Prostate gland (tissue), 2 donors: Measurements from ENCODE around the gene BABAM2. TPM values are rescaled to one million over a fixed set of nuclear protein-coding genes. Genes with fewer than 3 reads are reported as not detected.

Experiments
- DNase-seq: peaks from one replicate; pipeline ENCODE4 v3.0.0-alpha.2; 2019; ENCODE audit warnings: low spot score
- H3K27ac ChIP-seq, 2 donors: fragments of 200-600 bp; sonication (generic); 2 replicates each; pipeline ENCODE4 v1.5.1; 2017 to 2019
- H3K27me3 ChIP-seq: fragments of 200-600 bp; sonication (generic); replicated peaks from 2 replicates; pipeline ENCODE4 v1.5.1; 2019; ENCODE audit not compliant: insufficient read depth
- H3K36me3 ChIP-seq, 2 donors: fragments of 200-600 bp; sonication (generic); 1 replicate in 1 of 2; 2 replicates in 1 of 2; pipeline versions ENCODE4 v1.5.1 to v1.8.1; 2017 to 2019
- H3K4me1 ChIP-seq: fragments of 200-600 bp; sonication (generic); replicated peaks from 2 replicates; pipeline ENCODE4 v1.5.1; 2019
- H3K4me3 ChIP-seq, 2 donors: fragments of 200-600 bp; sonication (generic); 2 replicates each; pipeline ENCODE4 v1.5.1; 2017 to 2019
- H3K9me3 ChIP-seq: fragments of 200-600 bp; sonication (generic); 2 replicates; pipeline ENCODE4 v1.5.1; 2017
- CTCF ChIP-seq, 4 experiments: fragments of 200-600 bp in 2 of 4; fragments of 450-650 bp in 2 of 4; sonication (generic) in 2 of 4; IDR thresholded peaks; 1 replicate in 3 of 4; 2 replicates in 1 of 4; pipeline ENCODE4 v1.5.1; 2016 to 2019; ENCODE audit warnings: antibody characterized with exemption in 4 of 4, mild to moderate bottlenecking in 2 of 4, moderate library complexity in 2 of 4
- POLR2A ChIP-seq: fragments of 450-650 bp; IDR thresholded peaks from one replicate; pipeline ENCODE4 v1.6.1; 2016; ENCODE audit warnings: antibody characterized with exemption, mild to moderate bottlenecking
- POLR2AphosphoS5 ChIP-seq: sonication (generic); formaldehyde crosslinking; IDR thresholded peaks from one replicate; pipeline ENCODE4 v1.6.1; 2017; ENCODE audit warnings: antibody characterized with exemption
- WGBS: methylation state at CpG from one replicate; pipeline ENCODE4 v1.1.5; 2018; 5-methylcytosine and 5-hydroxymethylcytosine counted together
- intact Hi-C: fragments of 100-400 bp; cut with DNase I; formaldehyde crosslinking; loops from one replicate; pipeline ENCODE4 v1.14.2; 2022
- total RNA-seq, 2 donors: library from RNA; depleted of rRNA; stranded (reverse); fragments of >200 nt; gene quantifications; one replicate each; pipeline ENCODE4 v1.1.0, GENCODE V29; 2016

The BABAM2 gene
- total RNA-seq, 2 donors from 2014 or later = 35.8 to 37.3 TPM

DNA sequence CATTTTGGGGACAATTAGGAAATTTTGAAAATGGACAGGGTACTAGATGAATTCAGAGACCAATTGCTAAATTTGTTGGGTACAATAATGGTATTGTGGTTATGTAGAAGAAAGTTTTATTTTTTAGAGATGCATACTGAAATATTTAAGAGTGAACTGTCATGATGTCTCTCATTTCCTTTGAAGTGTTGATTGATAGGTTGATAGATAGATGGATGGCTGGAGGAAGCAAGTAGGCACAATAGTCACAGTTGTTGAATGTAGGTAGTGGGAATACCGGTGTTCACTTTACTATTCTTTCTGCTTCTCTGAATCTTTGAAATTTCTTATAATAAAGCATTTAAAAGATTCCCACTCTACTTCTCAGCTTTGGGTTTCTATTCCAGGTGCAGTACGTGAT lies 350.4 kb downstream of the BABAM2 start:
- no peak overlapping the region for H3K4me3 ChIP-seq
- H3K27me3 ChIP-seq = no peaks in the 10 kb centered on the region
- no peaks in the 10 kb centered on the region for H3K36me3 ChIP-seq
- H3K4me1 ChIP-seq = no peaks in the 10 kb centered on the region
- no peaks in the 10 kb centered on the region for H3K9me3 ChIP-seq
- no peak overlapping the region for H3K27ac ChIP-seq
- WGBS = 99% methylated on average over 2 of the region's 2 CpGs
- intact Hi-C loops = no loop called here
- DNase-seq = no peak
- TF ChIP-seq POLR2A (no peak), CTCF (IDR thresholded peaks at IDR 0.05) (no peak), POLR2AphosphoS5 (no peak)

DNA sequence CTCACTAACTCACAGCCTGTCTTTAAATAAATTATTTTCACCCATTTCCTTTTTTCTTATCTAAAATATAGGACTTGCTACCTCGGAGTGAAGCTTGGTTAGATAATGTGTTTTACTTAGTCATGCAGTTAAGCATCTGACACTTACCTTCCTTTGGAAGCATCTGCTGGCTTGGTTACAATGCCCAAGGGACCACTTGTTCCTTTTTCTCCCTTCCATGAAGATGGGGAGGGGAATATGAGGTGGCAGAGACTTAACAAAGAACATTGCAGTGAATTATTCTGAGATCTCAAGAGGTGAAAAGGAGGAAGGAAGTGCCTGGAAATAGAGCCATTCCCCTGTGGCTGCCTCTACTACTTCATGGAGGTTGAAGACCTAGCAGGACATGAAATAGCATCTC lies 356.8 kb downstream of the BABAM2 start:
- Histone ChIP-seq H3K4me1 (no peaks in the 10 kb centered on the region), H3K36me3 (no peaks in the 10 kb centered on the region), H3K4me3 (no peak overlapping the region), H3K27ac (no peak overlapping the region), H3K9me3 (no peaks in the 10 kb centered on the region), H3K27me3 (no peaks in the 10 kb centered on the region)
- TF ChIP-seq POLR2AphosphoS5 = peak; percentile 15
- no peak for TF ChIP-seq POLR2A
- intact Hi-C loops = no loop called here
- 49% methylated on average over 1 of the region's 1 CpG for WGBS
- DNase-seq = no peak

DNA sequence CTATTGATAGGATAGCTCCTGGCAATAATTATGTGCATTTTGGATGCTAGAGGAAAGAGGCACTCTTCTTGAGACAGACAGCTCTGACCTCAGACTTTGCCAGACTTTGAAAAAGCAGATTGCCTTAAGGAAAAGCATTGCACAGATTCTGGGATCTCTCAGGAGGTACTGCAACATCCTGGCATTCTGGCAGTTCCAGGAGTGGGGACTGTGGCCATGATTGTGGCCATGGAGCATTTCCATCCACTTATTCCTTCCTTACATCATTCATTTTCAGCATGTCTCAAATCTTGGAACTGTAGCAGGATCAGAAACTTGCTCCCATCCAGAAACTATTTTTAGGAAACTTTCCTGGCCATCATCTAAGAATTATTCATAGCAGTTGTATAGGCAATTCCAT lies 357.2 kb downstream of the BABAM2 start:
- no peaks in the 10 kb centered on the region for H3K4me1 ChIP-seq
- H3K27ac ChIP-seq = no peak overlapping the region
- H3K4me3 ChIP-seq = no peak overlapping the region
- no peaks in the 10 kb centered on the region for H3K36me3 ChIP-seq
- intact Hi-C loops = no loop called here
- no peaks in the 10 kb centered on the region for H3K27me3 ChIP-seq
- no peak for DNase-seq
- TF ChIP-seq CTCF (IDR thresholded peaks at IDR 0.05) (no peak), POLR2AphosphoS5 (no peak), POLR2A (no peak)
- no peaks in the 10 kb centered on the region for H3K9me3 ChIP-seq

- Histone ChIP-seq H3K27ac (no peak overlapping the region), H3K9me3 (no peaks in the 10 kb centered on the region), H3K4me3 (no peak overlapping the region), H3K27me3 (no peaks in the 10 kb centered on the region), H3K4me1 (no peaks in the 10 kb centered on the region), H3K36me3 (no peaks in the 10 kb centered on the region)
- WGBS = 100% methylated on average over 2 of the region's 2 CpGs
- TF ChIP-seq POLR2AphosphoS5 (no peak), POLR2A (no peak), CTCF (IDR thresholded peaks at IDR 0.05) (no peak)
- intact Hi-C loops = no loop called here
- no peak for DNase-seq
These were observed 358.0 kb downstream of the BABAM2 start for GRCh38 chr2:28248511-28248910.

DNA sequence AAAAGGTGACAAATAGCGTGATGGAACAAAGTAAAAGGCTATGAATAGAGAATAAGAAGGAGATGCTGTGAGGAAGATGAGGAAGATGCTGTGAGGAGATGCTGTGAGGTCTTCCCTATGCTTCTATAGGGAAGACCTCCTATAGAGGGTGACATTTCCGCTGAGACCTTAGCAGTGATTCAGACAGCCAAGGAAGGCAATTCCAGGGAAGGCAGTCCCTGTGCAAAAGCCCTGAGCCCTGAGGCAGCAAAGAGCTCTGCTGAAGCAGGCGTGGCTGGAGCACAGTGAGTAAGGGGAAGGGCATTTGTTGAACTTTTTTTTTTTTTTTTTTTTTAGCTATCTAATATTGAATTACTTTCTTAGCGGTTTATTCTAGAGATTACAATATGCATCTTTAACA lies 359.5 kb downstream of the BABAM2 start:
- H3K4me1 ChIP-seq = no peaks in the 10 kb centered on the region
- no peak overlapping the region for H3K4me3 ChIP-seq
- no peaks in the 10 kb centered on the region for H3K9me3 ChIP-seq
- no peak for DNase-seq
- no peaks in the 10 kb centered on the region for H3K27me3 ChIP-seq
- intact Hi-C loops = no loop called here
- no peak for TF ChIP-seq POLR2A
- no peak for TF ChIP-seq POLR2AphosphoS5
- no peak for TF ChIP-seq CTCF (IDR thresholded peaks at IDR 0.05)
- 94% methylated on average over 4 of the region's 4 CpGs for WGBS
- H3K36me3 ChIP-seq = no peaks in the 10 kb centered on the region
- H3K27ac ChIP-seq = no peak overlapping the region
